ENCODE measurements around the gene ZNF577.

ZNF577 gene

GRCh38 chr19:51882518-51882917 lies 5.2 kb downstream of the ZNF577 start:
- H3K23ac ChIP-seq (ENCODE audit: low read depth, low read length, poor library complexity) = no peak overlapping the region
- DNase-seq (ENCODE audit: low spot score) = no peak

GRCh38 chr19:51873097-51873496 lies 14.7 kb downstream of the ZNF577 start:
- Histone ChIP-seq H3K79me1 (ENCODE audit: low read depth, low read length) (no peaks in the 10 kb centered on the region), H3K4me3 (ENCODE audit: low read length in 2 of 2) (no peak overlapping the region), H2BK120ac (ENCODE audit: low read depth, low read length) (no peak overlapping the region), H3K27ac (replicated peaks; ENCODE audit: low read length) (no peak overlapping the region), H3K9ac (ENCODE audit: low read depth, low read length, poor library complexity) (no peak overlapping the region), H3K9me3 (replicated peaks in 1 of 2; ENCODE audit: control insufficient read depth in 2 of 2, insufficient read depth in 1 of 2, low read depth in 1 of 2, low read length in 2 of 2) (peaks cover 53 to 91% of the 10 kb centered on the region in 2 donors), H3K4ac (ENCODE audit: low read length) (no peak overlapping the region), H2BK12ac (ENCODE audit: low read length) (no peak overlapping the region), H4K8ac (ENCODE audit: low read depth, low read length) (no peak overlapping the region), H3K27me3 (ENCODE audit: control insufficient read depth in 3 of 3, insufficient read depth in 3 of 3, low read depth in 1 of 3, low read length in 3 of 3) (no peaks in the 10 kb centered on the region), H4K91ac (ENCODE audit: low read depth, low read length, poor library complexity) (no peak overlapping the region), H3K23ac (ENCODE audit: low read depth, low read length, poor library complexity) (no peak overlapping the region), H2AK5ac (ENCODE audit: low read depth, low read length) (no peak overlapping the region), H2BK15ac (ENCODE audit: low read length) (no peak overlapping the region), H3K14ac (ENCODE audit: low read length) (no peak overlapping the region), H3K4me1 (ENCODE audit: control insufficient read depth in 2 of 2, insufficient read depth in 1 of 2, low read depth in 1 of 2, low read length in 2 of 2) (no peaks in the 10 kb centered on the region), H3K4me2 (ENCODE audit: insufficient read depth, low read length, poor library complexity, severe bottlenecking) (no peak overlapping the region), H2BK5ac (ENCODE audit: low read length) (no peak overlapping the region), H3K36me3 (replicated peaks in 1 of 2; ENCODE audit: control insufficient read depth in 2 of 2, insufficient read depth in 2 of 2, low read length in 2 of 2) (peaks cover 32 to 76% of the 10 kb centered on the region in 2 donors), H2AFZ (ENCODE audit: low read length) (no peak overlapping the region), H3K18ac (ENCODE audit: low read length) (no peak overlapping the region)
- no peak for DNase-seq (ENCODE audit: low spot score)
- no CpG with 5 or more reads among the region's 4 CpGs for WGBS, 2 donors (ENCODE audit: extremely low coverage in 2 of 2, insufficient read length in 2 of 2, insufficient replicate concordance in 1 of 2)

More at GRCh38 chr19:51882518-51882917, 5.2 kb downstream of the ZNF577 start:
- H4K91ac ChIP-seq (ENCODE audit: low read depth, low read length, poor library complexity) = no peak overlapping the region
- H3K14ac ChIP-seq (ENCODE audit: low read length) = no peak overlapping the region
- H3K79me1 ChIP-seq (ENCODE audit: low read depth, low read length) = no peaks in the 10 kb centered on the region
- no peaks in the 10 kb centered on the region for H3K27me3 ChIP-seq (ENCODE audit: control insufficient read depth in 3 of 3, insufficient read depth in 3 of 3, low read depth in 1 of 3, low read length in 3 of 3)
- no peak overlapping the region for H4K8ac ChIP-seq (ENCODE audit: low read depth, low read length)
- WGBS, 2 donors (ENCODE audit: extremely low coverage in 2 of 2, insufficient read length in 2 of 2, insufficient replicate concordance in 1 of 2) = no CpG with 5 or more reads among the region's 3 CpGs
- H3K4me3 ChIP-seq (ENCODE audit: low read length in 2 of 2) = no peak overlapping the region
- H2BK5ac ChIP-seq (ENCODE audit: low read length) = no peak overlapping the region
- H3K4ac ChIP-seq (ENCODE audit: low read length) = no peak overlapping the region
- no peak overlapping the region for H2BK12ac ChIP-seq (ENCODE audit: low read length)
- H3K4me2 ChIP-seq (ENCODE audit: insufficient read depth, low read length, poor library complexity, severe bottlenecking) = no peak overlapping the region
- H2AK5ac ChIP-seq (ENCODE audit: low read depth, low read length) = no peak overlapping the region
- no peak overlapping the region for H2BK15ac ChIP-seq (ENCODE audit: low read length)
- H3K18ac ChIP-seq (ENCODE audit: low read length) = no peak overlapping the region
- no peak overlapping the region for H2AFZ ChIP-seq (ENCODE audit: low read length)
- no peak overlapping the region for H3K27ac ChIP-seq (replicated peaks; ENCODE audit: low read length)
- H2BK120ac ChIP-seq (ENCODE audit: low read depth, low read length) = no peak overlapping the region
- H3K9me3 ChIP-seq (replicated peaks in 1 of 2; ENCODE audit: control insufficient read depth in 2 of 2, insufficient read depth in 1 of 2, low read depth in 1 of 2, low read length in 2 of 2) = peaks cover 16 to 69% of the 10 kb centered on the region in 2 donors
- no peaks in the 10 kb centered on the region for H3K4me1 ChIP-seq (ENCODE audit: control insufficient read depth in 2 of 2, insufficient read depth in 1 of 2, low read depth in 1 of 2, low read length in 2 of 2)
- peaks cover 7 to 46% of the 10 kb centered on the region in 2 donors for H3K36me3 ChIP-seq (replicated peaks in 1 of 2; ENCODE audit: control insufficient read depth in 2 of 2, insufficient read depth in 2 of 2, low read length in 2 of 2)
- no peak overlapping the region for H3K9ac ChIP-seq (ENCODE audit: low read depth, low read length, poor library complexity)

GRCh38 chr19:51861870-51862622 lies 25.7 kb downstream of the ZNF577 start:
- H4K8ac ChIP-seq (ENCODE audit: low read depth, low read length) = no peak overlapping the region
- H2AK5ac ChIP-seq (ENCODE audit: low read depth, low read length) = no peak overlapping the region
- H3K4me2 ChIP-seq (ENCODE audit: insufficient read depth, low read length, poor library complexity, severe bottlenecking) = no peak overlapping the region
- no peak overlapping the region for H3K18ac ChIP-seq (ENCODE audit: low read length)
- DNase-seq (ENCODE audit: low spot score) = no peak
- H3K27ac ChIP-seq (replicated peaks; ENCODE audit: low read length) = no peak overlapping the region
- no peak overlapping the region for H3K4ac ChIP-seq (ENCODE audit: low read length)
- no CpG with 5 or more reads among the region's 2 CpGs for whole genome bisulfite sequencing, 2 donors (ENCODE audit: extremely low coverage in 2 of 2, insufficient read length in 2 of 2, insufficient replicate concordance in 1 of 2)
- no peak overlapping the region for H3K14ac ChIP-seq (ENCODE audit: low read length)
- no peak overlapping the region for H2AFZ ChIP-seq (ENCODE audit: low read length)
- no peak overlapping the region for H3K9ac ChIP-seq (ENCODE audit: low read depth, low read length, poor library complexity)
- H3K27me3 ChIP-seq (ENCODE audit: control insufficient read depth in 3 of 3, insufficient read depth in 3 of 3, low read depth in 1 of 3, low read length in 3 of 3) = no peaks in the 10 kb centered on the region
- no peak overlapping the region for H2BK120ac ChIP-seq (ENCODE audit: low read depth, low read length)
- no peaks in the 10 kb centered on the region for H3K4me1 ChIP-seq (ENCODE audit: control insufficient read depth in 2 of 2, insufficient read depth in 1 of 2, low read depth in 1 of 2, low read length in 2 of 2)
- no peak overlapping the region for H2BK5ac ChIP-seq (ENCODE audit: low read length)
- H3K4me3 ChIP-seq (ENCODE audit: low read length in 2 of 2) = no peak overlapping the region
- H2BK12ac ChIP-seq (ENCODE audit: low read length) = no peak overlapping the region
- peaks cover 13 to 86% of the 10 kb centered on the region in 2 donors for H3K9me3 ChIP-seq (replicated peaks in 1 of 2; ENCODE audit: control insufficient read depth in 2 of 2, insufficient read depth in 1 of 2, low read depth in 1 of 2, low read length in 2 of 2)
- no peak overlapping the region for H4K91ac ChIP-seq (ENCODE audit: low read depth, low read length, poor library complexity)
- H2BK15ac ChIP-seq (ENCODE audit: low read length) = no peak overlapping the region
- no peaks in the 10 kb centered on the region for H3K79me1 ChIP-seq (ENCODE audit: low read depth, low read length)
- H3K36me3 ChIP-seq (replicated peaks in 1 of 2; ENCODE audit: control insufficient read depth in 2 of 2, insufficient read depth in 2 of 2, low read length in 2 of 2) = peaks cover 0 to 10% of the 10 kb centered on the region in 2 donors
- H3K23ac ChIP-seq (ENCODE audit: low read depth, low read length, poor library complexity) = no peak overlapping the region

- Histone ChIP-seq H3K4me3 (ENCODE audit: low read length in 2 of 2) (no peak overlapping the region), H3K23ac (ENCODE audit: low read depth, low read length, poor library complexity) (no peak overlapping the region), H3K27ac (replicated peaks; ENCODE audit: low read length) (no peak overlapping the region), H3K79me1 (ENCODE audit: low read depth, low read length) (no peaks in the 10 kb centered on the region), H3K4me1 (ENCODE audit: control insufficient read depth in 2 of 2, insufficient read depth in 1 of 2, low read depth in 1 of 2, low read length in 2 of 2) (no peaks in the 10 kb centered on the region), H2BK12ac (ENCODE audit: low read length) (no peak overlapping the region), H4K8ac (ENCODE audit: low read depth, low read length) (no peak overlapping the region), H4K91ac (ENCODE audit: low read depth, low read length, poor library complexity) (no peak overlapping the region), H3K4ac (ENCODE audit: low read length) (no peak overlapping the region), H2BK120ac (ENCODE audit: low read depth, low read length) (no peak overlapping the region), H2AK5ac (ENCODE audit: low read depth, low read length) (no peak overlapping the region), H3K9me3 (replicated peaks in 1 of 2; ENCODE audit: control insufficient read depth in 2 of 2, insufficient read depth in 1 of 2, low read depth in 1 of 2, low read length in 2 of 2) (peaks cover 0 to 7% of the 10 kb centered on the region in 2 donors), H3K14ac (ENCODE audit: low read length) (no peak overlapping the region), H3K4me2 (ENCODE audit: insufficient read depth, low read length, poor library complexity, severe bottlenecking) (no peak overlapping the region), H2AFZ (ENCODE audit: low read length) (no peak overlapping the region), H3K27me3 (ENCODE audit: control insufficient read depth in 3 of 3, insufficient read depth in 3 of 3, low read depth in 1 of 3, low read length in 3 of 3) (no peaks in the 10 kb centered on the region), H3K18ac (ENCODE audit: low read length) (no peak overlapping the region), H3K9ac (ENCODE audit: low read depth, low read length, poor library complexity) (no peak overlapping the region), H2BK5ac (ENCODE audit: low read length) (no peak overlapping the region), H3K36me3 (replicated peaks in 1 of 2; ENCODE audit: control insufficient read depth in 2 of 2, insufficient read depth in 2 of 2, low read length in 2 of 2) (no peaks in the 10 kb centered on the region), H2BK15ac (ENCODE audit: low read length) (no peak overlapping the region)
- WGBS, 2 donors (ENCODE audit: extremely low coverage in 2 of 2, insufficient read length in 2 of 2, insufficient replicate concordance in 1 of 2) = no CpG with 5 or more reads among the region's 2 CpGs
- no peak for DNase-seq (ENCODE audit: low spot score)
Observed at GRCh38 chr19:51837145-51837544, 50.6 kb downstream of the ZNF577 start.
